BLaER1 (cell line): ENCODE results near the gene MRPL34.

Experiments used
- H3K27ac ChIP-seq: shearing (Covaris generic); formaldehyde crosslinking; 2 replicates; pipeline ENCODE4 v1.8.1; 2022
- H3K27me3 ChIP-seq: shearing (Covaris generic); formaldehyde crosslinking; 2 replicates; pipeline ENCODE4 v1.8.1; 2022
- H3K36me3 ChIP-seq: shearing (Covaris generic); formaldehyde crosslinking; 2 replicates; pipeline ENCODE4 v1.8.1; 2022
- H3K4me1 ChIP-seq: shearing (Covaris generic); formaldehyde crosslinking; 2 replicates; pipeline ENCODE4 v1.8.1; 2022
- H3K4me2 ChIP-seq: shearing (Covaris generic); formaldehyde crosslinking; 2 replicates; pipeline ENCODE4 v1.8.1; 2022
- H3K4me3 ChIP-seq: shearing (Covaris generic); formaldehyde crosslinking; 2 replicates; pipeline ENCODE4 v1.8.1; 2022
- H3K9ac ChIP-seq: shearing (Covaris generic); formaldehyde crosslinking; 2 replicates; pipeline ENCODE4 v1.8.1; 2022
- H3K9me3 ChIP-seq: shearing (Covaris generic); formaldehyde crosslinking; 2 replicates; pipeline ENCODE4 v1.8.1; 2022
- H4K20me1 ChIP-seq: shearing (Covaris generic); formaldehyde crosslinking; 2 replicates; pipeline ENCODE4 v1.8.1; 2022
- Cebpa-rat ChIP-seq: shearing (Covaris generic); IDR thresholded peaks from 2 replicates; pipeline ENCODE4 v1.8.1; 2022

The MRPL34 gene

GRCh38 chr19:17327068-17327653 lies 21.5 kb downstream of the MRPL34 start:
- Histone ChIP-seq H3K4me2 (no peak overlapping the region), H4K20me1 (peaks cover 33% of the 10 kb centered on the region), H3K4me1 (peaks cover 60% of the 10 kb centered on the region), H3K4me3 (no peak overlapping the region), H3K9ac (no peak overlapping the region), H3K36me3 (peaks cover 30% of the 10 kb centered on the region), H3K27me3 (peaks cover 31% of the 10 kb centered on the region), H3K27ac (no peak overlapping the region), H3K9me3 (no peaks in the 10 kb centered on the region)
- TF ChIP-seq Cebpa-rat = no peak

GRCh38 chr19:17327654-17328516 lies 22.2 kb downstream of the MRPL34 start:
- H3K9me3 ChIP-seq = peaks cover 3% of the 10 kb centered on the region; the same call in 1 of the 2 replicates
- H4K20me1 ChIP-seq = peaks cover 26% of the 10 kb centered on the region
- peak overlapping the region; percentile 61 for H3K4me3 ChIP-seq
- TF ChIP-seq Cebpa-rat = no peak
- H3K4me2 ChIP-seq = peak overlapping the region; percentile 95
- peak overlapping the region; percentile 64; the same call in 1 of the 2 replicates for H3K9ac ChIP-seq
- H3K36me3 ChIP-seq = peaks cover 32% of the 10 kb centered on the region
- H3K27me3 ChIP-seq = peaks cover 27% of the 10 kb centered on the region
- H3K27ac ChIP-seq = 0 out of 2 replicates have a peak overlapping the region, but pooled peaks have one; percentile 55
- H3K4me1 ChIP-seq = peaks cover 55% of the 10 kb centered on the region

GRCh38 chr19:17328517-17329365 lies 23.1 kb downstream of the MRPL34 start:
- Histone ChIP-seq H3K27me3 (peaks cover 23% of the 10 kb centered on the region), H3K9me3 (peaks cover 4% of the 10 kb centered on the region; the same call in 1 of the 2 replicates), H3K27ac (peak overlapping the region; percentile 55), H3K4me2 (peak overlapping the region; percentile 95), H3K4me1 (peaks cover 54% of the 10 kb centered on the region), H4K20me1 (peaks cover 25% of the 10 kb centered on the region), H3K36me3 (peaks cover 36% of the 10 kb centered on the region), H3K9ac (peak overlapping the region; percentile 70), H3K4me3 (peak overlapping the region; percentile 61)
- no peak for TF ChIP-seq Cebpa-rat

GRCh38 chr19:17329366-17330261 lies 23.9 kb downstream of the MRPL34 start:
- Histone ChIP-seq H3K27me3 (peaks cover 23% of the 10 kb centered on the region), H3K36me3 (peaks cover 32% of the 10 kb centered on the region), H4K20me1 (peaks cover 22% of the 10 kb centered on the region), H3K4me1 (peaks cover 50% of the 10 kb centered on the region), H3K4me3 (peak overlapping the region; percentile 60), H3K9ac (peak overlapping the region; percentile 70; the same call in 1 of the 2 replicates), H3K4me2 (peak overlapping the region; percentile 95), H3K27ac (peak overlapping the region; percentile 46; the same call in 1 of the 2 replicates), H3K9me3 (peaks cover 4% of the 10 kb centered on the region; the same call in 1 of the 2 replicates)
- no peak for TF ChIP-seq Cebpa-rat

GRCh38 chr19:17330262-17331044 lies 24.8 kb downstream of the MRPL34 start:
- TF ChIP-seq Cebpa-rat = no peak
- Histone ChIP-seq H3K9ac (no peak overlapping the region), H3K4me1 (peaks cover 56% of the 10 kb centered on the region), H3K27me3 (peaks cover 23% of the 10 kb centered on the region), H4K20me1 (peaks cover 15% of the 10 kb centered on the region), H3K27ac (no peak overlapping the region), H3K4me3 (no peak overlapping the region), H3K36me3 (peaks cover 26% of the 10 kb centered on the region), H3K9me3 (peaks cover 4% of the 10 kb centered on the region; the same call in 1 of the 2 replicates), H3K4me2 (peak overlapping the region; percentile 95)

- H3K9me3 ChIP-seq = peaks cover 4% of the 10 kb centered on the region; the same call in 1 of the 2 replicates
- H3K4me2 ChIP-seq = no peak overlapping the region; the same call in 1 of the 2 replicates
- no peak overlapping the region for H3K9ac ChIP-seq
- no peak for TF ChIP-seq Cebpa-rat
- H3K4me1 ChIP-seq = peaks cover 63% of the 10 kb centered on the region
- H4K20me1 ChIP-seq = peaks cover 15% of the 10 kb centered on the region
- H3K36me3 ChIP-seq = peaks cover 26% of the 10 kb centered on the region
- peaks cover 23% of the 10 kb centered on the region for H3K27me3 ChIP-seq
- H3K4me3 ChIP-seq = no peak overlapping the region
- H3K27ac ChIP-seq = no peak overlapping the region
These were observed 25.4 kb downstream of the MRPL34 start for GRCh38 chr19:17331045-17331558.

GRCh38 chr19:17332360-17332676 lies 26.6 kb downstream of the MRPL34 start:
- Histone ChIP-seq H3K9ac (no peak overlapping the region), H3K36me3 (peaks cover 23% of the 10 kb centered on the region), H3K4me2 (0 out of 2 replicates have a peak overlapping the region, but pooled peaks have one; percentile 28), H4K20me1 (peaks cover 14% of the 10 kb centered on the region), H3K4me1 (peaks cover 63% of the 10 kb centered on the region), H3K4me3 (no peak overlapping the region), H3K27ac (no peak overlapping the region), H3K27me3 (peaks cover 23% of the 10 kb centered on the region), H3K9me3 (peaks cover 4% of the 10 kb centered on the region; the same call in 1 of the 2 replicates)
- TF ChIP-seq Cebpa-rat = no peak
